AG04450 (cell line): Measurements from ENCODE around the gene WFDC8. TPM values are rescaled to one million over a fixed set of nuclear protein-coding genes. Genes with fewer than 3 reads are reported as not detected.

Source experiments
- CTCF ChIA-PET: fragments of 300-600, 350-600 bp; formaldehyde crosslinking; extraction: SDS; loops from one replicate; lab custom pipeline; 2022; ENCODE audit warnings: antibody characterized with exemption, inconsistent platforms; lab: Charles Lee
- POLR2A ChIA-PET: fragments of 350-600 bp; formaldehyde crosslinking; extraction: SDS; loops from one replicate; lab custom pipeline; 2021; ENCODE audit warnings: antibody characterized with exemption, inconsistent platforms; lab: Yijun Ruan, JAX
- DNase-seq: peaks from one replicate; pipeline ENCODE4 v3.0.0-alpha.2; 2011; ENCODE audit warnings: low read depth, low spot score
- H3K27ac ChIP-seq: one replicate; pipeline ENCODE4 v1.5.1; 2012; ENCODE audit warnings: low read depth, low read length, control low read depth
- H3K27me3 ChIP-seq: one replicate; pipeline ENCODE4 v1.6.0; 2012; ENCODE audit warnings: low read length; ENCODE audit not compliant: control insufficient read depth, insufficient read depth
- H3K4me3 ChIP-seq: 2 replicates; pipeline ENCODE4 v1.5.1; 2011; ENCODE audit warnings: mild to moderate bottlenecking, low read depth, low read length, control low read depth
- H3K9me3 ChIP-seq: 2 replicates; pipeline ENCODE4 v1.5.1; 2012; ENCODE audit warnings: low read length; ENCODE audit not compliant: control insufficient read depth, insufficient read depth
- polyA plus RNA-seq: library from polyadenylated mRNA; depleted of rRNA; stranded (reverse); fragments of >200 nt; gene quantifications from 2 replicates; pipeline ENCODE4 v1.2.3, GENCODE V29; 2011
- TF ChIP-seq, protein P1 (sequence below): IDR thresholded peaks from 2 replicates; pipeline ENCODE4 v1.5.1; 2011; ENCODE audit warnings: low read depth, low read length, control low read depth, inconsistent platforms

The WFDC8 gene
- polyA plus RNA-seq, 1 experiment = not detected

- POLR2A ChIA-PET = no interaction called here
- H3K27me3 ChIP-seq = no peaks in the 10 kb centered on the region
- no peak overlapping the region for H3K4me3 ChIP-seq
- no peaks in the 10 kb centered on the region for H3K9me3 ChIP-seq
- CTCF ChIA-PET = no interaction called here
- DNase-seq = peak; percentile 13
- TF ChIP-seq, protein P1, sequence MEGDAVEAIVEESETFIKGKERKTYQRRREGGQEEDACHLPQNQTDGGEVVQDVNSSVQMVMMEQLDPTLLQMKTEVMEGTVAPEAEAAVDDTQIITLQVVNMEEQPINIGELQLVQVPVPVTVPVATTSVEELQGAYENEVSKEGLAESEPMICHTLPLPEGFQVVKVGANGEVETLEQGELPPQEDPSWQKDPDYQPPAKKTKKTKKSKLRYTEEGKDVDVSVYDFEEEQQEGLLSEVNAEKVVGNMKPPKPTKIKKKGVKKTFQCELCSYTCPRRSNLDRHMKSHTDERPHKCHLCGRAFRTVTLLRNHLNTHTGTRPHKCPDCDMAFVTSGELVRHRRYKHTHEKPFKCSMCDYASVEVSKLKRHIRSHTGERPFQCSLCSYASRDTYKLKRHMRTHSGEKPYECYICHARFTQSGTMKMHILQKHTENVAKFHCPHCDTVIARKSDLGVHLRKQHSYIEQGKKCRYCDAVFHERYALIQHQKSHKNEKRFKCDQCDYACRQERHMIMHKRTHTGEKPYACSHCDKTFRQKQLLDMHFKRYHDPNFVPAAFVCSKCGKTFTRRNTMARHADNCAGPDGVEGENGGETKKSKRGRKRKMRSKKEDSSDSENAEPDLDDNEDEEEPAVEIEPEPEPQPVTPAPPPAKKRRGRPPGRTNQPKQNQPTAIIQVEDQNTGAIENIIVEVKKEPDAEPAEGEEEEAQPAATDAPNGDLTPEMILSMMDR = no peak
- no peak overlapping the region for H3K27ac ChIP-seq
These were observed 32.0 kb upstream of the WFDC8 start for GRCh38 chr20:45611054-45611453.

DNA sequence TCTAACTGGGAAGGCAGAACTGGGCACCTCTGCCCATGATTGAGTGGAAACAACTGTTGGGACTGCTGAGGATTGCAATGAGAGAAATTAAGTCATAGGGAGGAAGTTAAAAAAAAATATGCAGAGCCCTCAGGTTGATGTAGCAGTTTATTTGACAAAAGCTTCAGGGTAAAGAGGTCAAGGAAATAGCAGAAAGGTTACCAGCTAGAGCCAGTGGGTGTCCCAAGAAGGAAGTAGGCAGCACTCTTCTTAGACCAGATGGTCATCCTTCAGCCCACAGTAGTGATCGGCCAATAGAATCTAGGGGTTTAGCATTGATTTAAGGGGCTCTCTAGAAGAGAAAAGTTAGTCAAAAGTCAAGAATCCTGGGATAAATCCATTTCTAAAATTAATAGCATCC is 28.7 kb upstream of the WFDC8 start:
- CTCF ChIA-PET = no interaction called here
- Histone ChIP-seq H3K27ac (no peak overlapping the region), H3K27me3 (no peaks in the 10 kb centered on the region), H3K9me3 (no peaks in the 10 kb centered on the region), H3K4me3 (no peak overlapping the region)
- DNase-seq = no peak
- POLR2A ChIA-PET = no interaction called here
- TF ChIP-seq, protein P1 = no peak

DNA sequence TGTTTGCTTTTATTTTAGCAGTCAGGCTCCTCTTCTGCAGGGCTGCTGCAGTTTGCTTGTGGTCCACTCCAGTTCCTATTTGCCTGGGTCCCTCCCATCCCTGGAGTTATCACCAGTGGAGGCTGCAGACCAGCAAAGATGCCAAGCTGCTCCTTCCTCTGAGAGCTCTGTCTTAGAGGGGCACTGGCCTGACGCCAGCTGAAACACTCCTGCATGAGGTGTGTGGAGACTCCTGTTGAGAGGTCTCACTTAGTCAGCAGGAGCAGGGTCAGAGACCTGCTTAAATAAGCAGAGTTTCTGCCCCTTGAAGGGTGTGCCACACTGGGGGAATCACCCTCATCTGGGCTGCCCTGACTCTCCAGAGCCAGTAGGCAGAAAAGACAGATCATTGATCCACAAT is 16.2 kb upstream of the WFDC8 start:
- H3K27ac ChIP-seq = no peak overlapping the region
- no peaks in the 10 kb centered on the region for H3K9me3 ChIP-seq
- no peak for DNase-seq
- TF ChIP-seq, protein P1 = no peak
- H3K4me3 ChIP-seq = no peak overlapping the region
- ChIA-PET CTCF (interaction anchor here (2.5 kb wide), 1 partner anchor 176 kb away, joined by 14 read pairs; no protein-coding TSS in a partner anchor), POLR2A (no interaction called here)
- H3K27me3 ChIP-seq = peaks cover 4% of the 10 kb centered on the region

DNA sequence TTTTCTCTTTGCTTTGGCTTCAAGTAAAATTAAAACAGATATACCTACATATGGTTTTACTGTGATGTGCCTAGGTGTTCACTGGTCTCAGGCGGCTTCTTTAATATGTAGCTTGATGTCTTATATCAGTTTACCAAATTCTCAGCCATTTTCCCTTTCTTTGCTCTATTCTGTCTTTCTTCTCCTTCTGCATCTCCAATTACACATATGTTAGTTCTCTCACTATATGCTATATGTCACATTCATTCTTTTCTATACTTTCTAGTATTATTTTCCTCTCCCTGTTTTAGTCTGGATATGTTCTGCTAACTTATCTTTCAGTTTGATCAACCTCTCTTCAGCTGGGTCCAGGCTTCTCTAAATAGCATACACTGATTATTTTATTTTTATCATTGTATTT is 14.4 kb upstream of the WFDC8 start:
- DNase-seq = no peak
- Histone ChIP-seq H3K9me3 (no peaks in the 10 kb centered on the region), H3K27ac (no peak overlapping the region), H3K4me3 (no peak overlapping the region), H3K27me3 (peaks cover 4% of the 10 kb centered on the region)
- TF ChIP-seq, protein P1 = no peak
- ChIA-PET POLR2A (no interaction called here), CTCF (interaction anchor here (2.5 kb wide), 1 partner anchor 178 kb away, joined by 14 read pairs; no protein-coding TSS in a partner anchor)

GRCh38 chr20:45592574-45593189 is 13.6 kb upstream of the WFDC8 start:
- POLR2A ChIA-PET = no interaction called here

More at GRCh38 chr20:45592574-45593189, 13.6 kb upstream of the WFDC8 start:
- CTCF ChIA-PET = interaction anchor here (1.0 to 2.5 kb wide), 2 partner anchors 178 to 179 kb away, joined by 9 to 14 read pairs; no protein-coding TSS in a partner anchor
- Histone ChIP-seq H3K9me3 (no peaks in the 10 kb centered on the region), H3K4me3 (no peak overlapping the region), H3K27ac (no peak overlapping the region), H3K27me3 (peaks cover 4% of the 10 kb centered on the region)
- no peak for DNase-seq
- TF ChIP-seq, protein P1 = peak; percentile 58
